CD4-positive, alpha-beta memory T cell (primary cell): ENCODE data around the gene CYS1. TPM values are rescaled to one million over a fixed set of nuclear protein-coding genes. Genes with fewer than 3 reads are reported as not detected.
"Not testable (repeated sequence)": the region's sequence is repeated elsewhere in the genome, so short reads cannot be mapped to it uniquely, and the experiment has no call there.

Experiments
- CTCF ChIA-PET: fragments of 350-600 bp; sonication (Branson Sonifier 250); formaldehyde crosslinking; loops from one replicate; lab custom pipeline; 2021; ENCODE audit warnings: inconsistent platforms; ENCODE audit not compliant: partially characterized antibody; lab: Charles Lee
- POLR2A ChIA-PET: fragments of 350-600 bp; sonication (Branson Sonifier 250); formaldehyde crosslinking; loops from one replicate; lab custom pipeline; 2021; ENCODE audit not compliant: partially characterized antibody; lab: Charles Lee
- DNase-seq, 5 donors: peaks; one replicate each; pipeline versions ENCODE4 v3.0.0 to v3.0.0-alpha.2; 2020 to 2022; ENCODE audit warnings: mixed read lengths in 1 of 5
- H3K27ac ChIP-seq: one replicate; pipeline ENCODE4 v1.7.0; 2013; ENCODE audit warnings: low read depth, low read length
- H3K27me3 ChIP-seq: 2 replicates; pipeline ENCODE4 v1.7.0; 2013; ENCODE audit warnings: mild to moderate bottlenecking, low read length, moderate library complexity; ENCODE audit not compliant: insufficient read depth
- H3K36me3 ChIP-seq: 2 replicates; pipeline ENCODE4 v1.7.0; 2013; ENCODE audit warnings: mild to moderate bottlenecking, low read length, moderate library complexity; ENCODE audit not compliant: insufficient read depth
- H3K4me1 ChIP-seq: 2 replicates; pipeline ENCODE4 v1.7.0; 2013; ENCODE audit warnings: mild to moderate bottlenecking, low read length, moderate library complexity; ENCODE audit not compliant: insufficient read depth
- H3K4me3 ChIP-seq, 2 donors: one replicate each; pipeline ENCODE4 v1.7.0; 2013; ENCODE audit warnings: low read length in 2 of 2, mild to moderate bottlenecking in 1 of 2
- H3K9me3 ChIP-seq, 2 donors: one replicate each; pipeline ENCODE4 v1.7.0; 2013; ENCODE audit warnings: low read length in 2 of 2, control low read depth in 1 of 2; ENCODE audit not compliant: control insufficient read depth in 1 of 2
- H3K27ac Mint-ChIP-seq, 7 donors: one replicate each; pipeline ENCODE4 v1.8.0; 2020 to 2021; ENCODE audit warnings: mixed read lengths in 7 of 7, mild to moderate bottlenecking in 6 of 7, inconsistent platforms in 3 of 7, moderate library complexity in 3 of 7
- H3K27me3 Mint-ChIP-seq, 2 donors: one replicate each; pipeline ENCODE4 v1.8.0; 2020 to 2021; ENCODE audit warnings: mixed read lengths in 2 of 2
- H3K36me3 Mint-ChIP-seq, 2 donors: one replicate each; pipeline ENCODE4 v1.8.0; 2020 to 2021; ENCODE audit warnings: mixed read lengths in 2 of 2, inconsistent platforms in 1 of 2, mild to moderate bottlenecking in 1 of 2
- H3K4me1 Mint-ChIP-seq, 4 donors: one replicate each; pipeline ENCODE4 v1.8.0; 2020 to 2021; ENCODE audit warnings: mixed read lengths in 4 of 4, mild to moderate bottlenecking in 1 of 4
- H3K4me3 Mint-ChIP-seq, 8 donors: one replicate each; pipeline ENCODE4 v1.8.0; 2020 to 2021; ENCODE audit warnings: mixed read lengths in 8 of 8, mild to moderate bottlenecking in 7 of 8, moderate library complexity in 6 of 8, inconsistent platforms in 3 of 8
- H3K9me3 Mint-ChIP-seq, 8 donors: one replicate each; pipeline ENCODE4 v1.8.0; 2020 to 2021; ENCODE audit warnings: mixed read lengths in 8 of 8, mild to moderate bottlenecking in 5 of 8, inconsistent platforms in 3 of 8, moderate library complexity in 1 of 8
- intact Hi-C: fragments of 100-400 bp; cut with micrococcal nuclease; formaldehyde crosslinking; loops from one replicate; pipeline ENCODE4 v1.15.1; 2023
- polyA plus RNA-seq, 2 donors: library from polyadenylated mRNA; unstranded; fragments of 300-500 nt; fragmentation: Illumina TruSeq; gene quantifications; one replicate each; pipeline ENCODE4 v1.2.3, GENCODE V29; 2021
- total RNA-seq, 2 experiments: library from RNA; stranded (reverse); gene quantifications; one replicate each; pipeline ENCODE4 v1.2.3, GENCODE V29; 2021

The CYS1 gene
- total and polyA plus RNA-seq, 4 experiments from 2014 or later = not detected

- ChIA-PET CTCF (interaction anchor here (1.0 to 6.3 kb wide), 3 partner anchors 10 to 296 kb away, joined by 3 to 125 read pairs (median 9); no protein-coding TSS in a partner anchor), POLR2A (no interaction called here)
- H3K4me3 ChIP-seq = no peak overlapping the region
- H3K9me3 ChIP-seq = no peaks in the 10 kb centered on the region
- Mint-ChIP-seq H3K4me1 (peaks cover 1 to 20% (median 7%) of the 10 kb centered on the region in 4 donors), H3K27me3 (peaks cover 26 to 50% of the 10 kb centered on the region in 2 donors), H3K4me3 (peak overlapping the region in 3 of 8 donors; percentile 46 to 60 (median 58)), H3K36me3 (no peaks in the 10 kb centered on the region), H3K9me3 (peaks cover 0 to 10% (median 6%) of the 10 kb centered on the region in 8 donors), H3K27ac (no peak overlapping the region)
- peaks cover 10% of the 10 kb centered on the region for H3K27me3 ChIP-seq
- H3K4me1 ChIP-seq = no peaks in the 10 kb centered on the region
- no peaks in the 10 kb centered on the region for H3K36me3 ChIP-seq
- intact Hi-C loops = no loop called here
- no peak overlapping the region for H3K27ac ChIP-seq
- DNase-seq = no peak
These were observed 15.0 kb upstream of the CYS1 start for GRCh38 chr2:10095175-10095574.

GRCh38 chr2:10094271-10094814 lies 14.1 kb upstream of the CYS1 start:
- no peaks in the 10 kb centered on the region for H3K9me3 ChIP-seq
- intact Hi-C loops = no loop called here
- no peak overlapping the region for H3K27ac Mint-ChIP-seq
- no peaks in the 10 kb centered on the region for H3K36me3 ChIP-seq
- H3K27me3 ChIP-seq = peaks cover 14% of the 10 kb centered on the region
- H3K4me1 ChIP-seq = no peaks in the 10 kb centered on the region
- POLR2A ChIA-PET = no interaction called here
- no peak overlapping the region for H3K4me3 ChIP-seq
- no peak for DNase-seq
- peaks cover 1 to 20% (median 7%) of the 10 kb centered on the region in 4 donors for H3K4me1 Mint-ChIP-seq
- peaks cover 0 to 10% (median 6%) of the 10 kb centered on the region in 8 donors for H3K9me3 Mint-ChIP-seq
- no peaks in the 10 kb centered on the region for H3K36me3 Mint-ChIP-seq
- H3K27me3 Mint-ChIP-seq = peaks cover 25 to 56% of the 10 kb centered on the region in 2 donors
- H3K27ac ChIP-seq = no peak overlapping the region
- no peak overlapping the region for H3K4me3 Mint-ChIP-seq
- CTCF ChIA-PET = interaction anchor here (2.3 to 6.3 kb wide), 2 partner anchors 9 to 21 kb away, joined by 9 to 125 read pairs; no protein-coding TSS in a partner anchor

- ChIA-PET POLR2A (interaction anchor here (0.9 kb wide), 1 partner anchor 10 kb away, joined by 3 read pairs; no protein-coding TSS in a partner anchor), CTCF (interaction anchor here (0.9 to 6.6 kb wide), 3 partner anchors 20 to 108 kb away, joined by 3 to 41 read pairs (median 4); no protein-coding TSS in a partner anchor)
- H3K27ac Mint-ChIP-seq, intact Hi-C loops, H3K9me3 ChIP-seq, DNase-seq, H3K36me3 ChIP-seq, H3K36me3 Mint-ChIP-seq, H3K27ac ChIP-seq, H3K4me3 ChIP-seq, H3K4me1 ChIP-seq, H3K9me3 Mint-ChIP-seq: not testable (repeated sequence)
- H3K4me1 Mint-ChIP-seq = peaks cover 1 to 14% (median 7%) of the 10 kb centered on the region in 4 donors
- H3K27me3 Mint-ChIP-seq = peaks cover 23 to 63% of the 10 kb centered on the region in 2 donors
- H3K4me3 Mint-ChIP-seq = peak overlapping the region in 6 of 8 donors; percentile 10 to 62 (median 38)
- peaks cover 19% of the 10 kb centered on the region for H3K27me3 ChIP-seq
These were observed 11.7 kb upstream of the CYS1 start for GRCh38 chr2:10091889-10092244.

- CTCF ChIA-PET = interaction anchor here (0.9 to 6.6 kb wide), 3 partner anchors 19 to 107 kb away, joined by 3 to 41 read pairs (median 4); no protein-coding TSS in a partner anchor
- DNase-seq = peak in 2 of 5 donors; percentile 11 to 47
- H3K4me1 Mint-ChIP-seq = peaks cover 1 to 14% (median 7%) of the 10 kb centered on the region in 4 donors
These were observed 11.1 kb upstream of the CYS1 start for GRCh38 chr2:10091182-10091888.

GRCh38 chr2:10089565-10090190 lies 9.5 kb upstream of the CYS1 start:
- DNase-seq = no peak
- no peaks in the 10 kb centered on the region for H3K36me3 Mint-ChIP-seq
- POLR2A ChIA-PET = no interaction called here
- H3K9me3 Mint-ChIP-seq = peaks cover 0 to 10% (median 6%) of the 10 kb centered on the region in 8 donors
- peaks cover 1 to 14% (median 7%) of the 10 kb centered on the region in 4 donors for H3K4me1 Mint-ChIP-seq
- peaks cover 29 to 67% of the 10 kb centered on the region in 2 donors for H3K27me3 Mint-ChIP-seq
- intact Hi-C loops = no loop called here
- CTCF ChIA-PET = interaction anchor here (2.4 to 6.6 kb wide), 2 partner anchors 8 to 18 kb away, joined by 11 to 41 read pairs; no protein-coding TSS in a partner anchor
- no peak overlapping the region for H3K4me3 Mint-ChIP-seq
- H3K27me3 ChIP-seq = peaks cover 16% of the 10 kb centered on the region
- no peaks in the 10 kb centered on the region for H3K4me1 ChIP-seq
- H3K9me3 ChIP-seq = no peaks in the 10 kb centered on the region
- H3K27ac ChIP-seq = no peak overlapping the region
- H3K4me3 ChIP-seq = no peak overlapping the region
- no peaks in the 10 kb centered on the region for H3K36me3 ChIP-seq
- no peak overlapping the region for H3K27ac Mint-ChIP-seq

More at GRCh38 chr2:10091182-10091888, 11.1 kb upstream of the CYS1 start:
- Mint-ChIP-seq H3K9me3 (peaks cover 0 to 10% (median 6%) of the 10 kb centered on the region in 8 donors), H3K4me3 (peak overlapping the region in 7 of 8 donors; percentile 70 to 86 (median 78)), H3K36me3 (no peaks in the 10 kb centered on the region), H3K27me3 (peaks cover 23 to 63% of the 10 kb centered on the region in 2 donors), H3K27ac (no peak overlapping the region)
- H3K27ac ChIP-seq = no peak overlapping the region
- no peak overlapping the region for H3K4me3 ChIP-seq
- POLR2A ChIA-PET = interaction anchor here (0.9 kb wide), 1 partner anchor 10 kb away, joined by 3 read pairs; no protein-coding TSS in a partner anchor
- H3K36me3 ChIP-seq = no peaks in the 10 kb centered on the region
- peaks cover 19% of the 10 kb centered on the region for H3K27me3 ChIP-seq
- intact Hi-C loops = no loop called here
- H3K9me3 ChIP-seq = no peaks in the 10 kb centered on the region
- H3K4me1 ChIP-seq = no peaks in the 10 kb centered on the region

GRCh38 chr2:10087360-10087759 lies 7.1 kb upstream of the CYS1 start:
- POLR2A ChIA-PET = no interaction called here
- Mint-ChIP-seq H3K9me3 (peaks cover 0 to 6% (median 5%) of the 10 kb centered on the region in 8 donors), H3K4me1 (peaks cover 0 to 14% (median 7%) of the 10 kb centered on the region in 4 donors), H3K27me3 (peaks cover 39 to 67% of the 10 kb centered on the region in 2 donors), H3K4me3 (no peak overlapping the region), H3K36me3 (peaks cover 0 to 4% of the 10 kb centered on the region in 2 donors), H3K27ac (no peak overlapping the region)
- no peaks in the 10 kb centered on the region for H3K36me3 ChIP-seq
- no peaks in the 10 kb centered on the region for H3K4me1 ChIP-seq
- CTCF ChIA-PET = interaction anchor here (1.1 to 6.6 kb wide), 3 partner anchors 10 to 103 kb away, joined by 3 to 41 read pairs (median 11); no protein-coding TSS in a partner anchor
- H3K4me3 ChIP-seq = no peak overlapping the region
- DNase-seq = no peak
- intact Hi-C loops = no loop called here
- H3K27me3 ChIP-seq = peaks cover 32% of the 10 kb centered on the region
- H3K9me3 ChIP-seq = no peaks in the 10 kb centered on the region
- no peak overlapping the region for H3K27ac ChIP-seq
